ENCODE data around the gene SIPA1L3.

Gene SIPA1L3

GRCh38 chr19:38191747-38192146, 284.7 kb downstream of the SIPA1L3 start:
- Histone ChIP-seq H3K4me3 (ENCODE audit: low read depth in 1 of 2, low read length in 1 of 2) (no peak overlapping the region), H3K36me3 (peaks cover 29% of the 10 kb centered on the region), H3K9me3 (no peaks in the 10 kb centered on the region)

GRCh38 chr19:38193445-38193844, 286.4 kb downstream of the SIPA1L3 start:
- no peaks in the 10 kb centered on the region for H3K27me3 ChIP-seq
- no peaks in the 10 kb centered on the region for H3K9me3 ChIP-seq
- TF ChIP-seq, protein P1, sequence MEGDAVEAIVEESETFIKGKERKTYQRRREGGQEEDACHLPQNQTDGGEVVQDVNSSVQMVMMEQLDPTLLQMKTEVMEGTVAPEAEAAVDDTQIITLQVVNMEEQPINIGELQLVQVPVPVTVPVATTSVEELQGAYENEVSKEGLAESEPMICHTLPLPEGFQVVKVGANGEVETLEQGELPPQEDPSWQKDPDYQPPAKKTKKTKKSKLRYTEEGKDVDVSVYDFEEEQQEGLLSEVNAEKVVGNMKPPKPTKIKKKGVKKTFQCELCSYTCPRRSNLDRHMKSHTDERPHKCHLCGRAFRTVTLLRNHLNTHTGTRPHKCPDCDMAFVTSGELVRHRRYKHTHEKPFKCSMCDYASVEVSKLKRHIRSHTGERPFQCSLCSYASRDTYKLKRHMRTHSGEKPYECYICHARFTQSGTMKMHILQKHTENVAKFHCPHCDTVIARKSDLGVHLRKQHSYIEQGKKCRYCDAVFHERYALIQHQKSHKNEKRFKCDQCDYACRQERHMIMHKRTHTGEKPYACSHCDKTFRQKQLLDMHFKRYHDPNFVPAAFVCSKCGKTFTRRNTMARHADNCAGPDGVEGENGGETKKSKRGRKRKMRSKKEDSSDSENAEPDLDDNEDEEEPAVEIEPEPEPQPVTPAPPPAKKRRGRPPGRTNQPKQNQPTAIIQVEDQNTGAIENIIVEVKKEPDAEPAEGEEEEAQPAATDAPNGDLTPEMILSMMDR (IDR thresholded peaks at IDR 0.05), result no peak
- no peak overlapping the region for H3K4me3 ChIP-seq (ENCODE audit: low read depth in 1 of 2, low read length in 1 of 2)
- peaks cover 32% of the 10 kb centered on the region for H3K36me3 ChIP-seq
- no peaks in the 10 kb centered on the region for H3K4me1 ChIP-seq (ENCODE audit: control insufficient read depth in 1 of 2, insufficient read depth in 1 of 2, low read depth in 1 of 2, low read length in 1 of 2)
- H3K27ac ChIP-seq, result no peak overlapping the region

More at GRCh38 chr19:38191747-38192146, 284.7 kb downstream of the SIPA1L3 start:
- TF ChIP-seq, protein P1 (IDR thresholded peaks at IDR 0.05), result no peak
- H3K27me3 ChIP-seq, result no peaks in the 10 kb centered on the region
- no peaks in the 10 kb centered on the region for H3K4me1 ChIP-seq (ENCODE audit: control insufficient read depth in 1 of 2, insufficient read depth in 1 of 2, low read depth in 1 of 2, low read length in 1 of 2)
- no peak overlapping the region for H3K27ac ChIP-seq

DNA sequence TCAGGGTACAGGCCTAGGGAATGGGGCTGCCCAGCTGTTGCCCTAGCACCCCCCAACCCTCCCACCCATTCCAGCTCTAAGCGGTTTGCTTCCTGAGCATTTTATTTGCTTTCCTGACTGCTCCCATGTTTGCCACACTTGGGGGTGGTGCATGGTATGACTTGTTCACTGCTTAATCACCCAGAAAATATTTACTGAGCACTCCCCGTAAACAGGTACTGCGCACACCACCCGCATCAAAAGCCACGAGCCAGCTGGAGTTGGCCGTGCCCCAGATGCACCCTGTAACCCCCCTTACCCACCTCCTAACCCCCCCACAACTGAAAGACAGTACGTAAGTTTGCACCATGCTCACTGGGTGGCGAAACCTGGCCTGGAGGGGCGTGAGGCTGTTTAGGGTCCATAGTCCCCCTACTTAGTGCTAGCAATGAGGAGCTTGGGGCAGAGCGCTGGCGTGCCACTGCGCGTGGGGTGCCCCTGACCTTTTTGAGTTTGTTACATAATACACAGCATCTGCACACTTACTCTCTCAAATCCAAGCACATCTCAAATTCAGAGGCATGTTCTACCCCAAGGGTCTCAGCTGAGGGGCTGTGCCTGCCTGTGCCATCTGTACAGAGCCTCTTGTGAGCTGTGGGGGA, 287.2 kb downstream of the SIPA1L3 start:
- Histone ChIP-seq H3K27ac (no peak overlapping the region), H3K36me3 (peaks cover 39% of the 10 kb centered on the region), H3K9me3 (no peaks in the 10 kb centered on the region)

GRCh38 chr19:38195237-38195636, 288.2 kb downstream of the SIPA1L3 start:
- H3K27me3 ChIP-seq, result no peaks in the 10 kb centered on the region
- TF ChIP-seq, protein P1 (IDR thresholded peaks at IDR 0.05), result no peak
- H3K4me1 ChIP-seq (ENCODE audit: control insufficient read depth in 1 of 2, insufficient read depth in 1 of 2, low read depth in 1 of 2, low read length in 1 of 2), result no peaks in the 10 kb centered on the region
- H3K9me3 ChIP-seq, result no peaks in the 10 kb centered on the region
- H3K36me3 ChIP-seq, result peaks cover 43% of the 10 kb centered on the region
- no peak overlapping the region for H3K4me3 ChIP-seq (ENCODE audit: low read depth in 1 of 2, low read length in 1 of 2)
- no peak overlapping the region for H3K27ac ChIP-seq

More for the DNA sequence above, 287.2 kb downstream of the SIPA1L3 start:
- no peaks in the 10 kb centered on the region for H3K27me3 ChIP-seq
- H3K4me3 ChIP-seq (ENCODE audit: low read depth in 1 of 2, low read length in 1 of 2), result no peak overlapping the region
- TF ChIP-seq, protein P1 (IDR thresholded peaks at IDR 0.05), result no peak
- H3K4me1 ChIP-seq (ENCODE audit: control insufficient read depth in 1 of 2, insufficient read depth in 1 of 2, low read depth in 1 of 2, low read length in 1 of 2), result no peaks in the 10 kb centered on the region

- H3K27me3 ChIP-seq, result no peaks in the 10 kb centered on the region
- no peak overlapping the region for H3K27ac ChIP-seq
- no peak overlapping the region for H3K4me3 ChIP-seq (ENCODE audit: low read depth in 1 of 2, low read length in 1 of 2)
- peaks cover 47% of the 10 kb centered on the region for H3K36me3 ChIP-seq
- no peaks in the 10 kb centered on the region for H3K9me3 ChIP-seq
- H3K4me1 ChIP-seq (ENCODE audit: control insufficient read depth in 1 of 2, insufficient read depth in 1 of 2, low read depth in 1 of 2, low read length in 1 of 2), result no peaks in the 10 kb centered on the region
- TF ChIP-seq, protein P1 (IDR thresholded peaks at IDR 0.05), result no peak
Observed at GRCh38 chr19:38196245-38196837, 289.3 kb downstream of the SIPA1L3 start.
